OCI-LY7 (cell line): ENCODE data around the gene VAC14. TPM values are rescaled to one million over a fixed set of nuclear protein-coding genes. Genes with fewer than 3 reads are reported as not detected.

Experiments
- BruUV-seq: library from RNA; stranded (reverse); fragments of 400-500 nt; replicated peaks from 2 replicates; lab custom pipeline; 2021; lab: Mats Ljungman, UMichigan
- CTCF ChIA-PET: fragments of 300-600 bp; sonication (Branson Sonifier 250); formaldehyde crosslinking; loops from one replicate; lab custom pipeline; 2022; ENCODE audit warnings: antibody characterized with exemption; ENCODE audit not compliant: unreplicated experiment; lab: Charles Lee
- POLR2A ChIA-PET: fragments of 300-600 bp; sonication (Branson Sonifier 250); formaldehyde crosslinking; loops from one replicate; lab custom pipeline; 2022; ENCODE audit warnings: antibody characterized with exemption; lab: Charles Lee
- DNase-seq: peaks from one replicate; pipeline ENCODE4 v3.0.0-alpha.2; 2015; ENCODE audit warnings: low spot score
- H2AFZ ChIP-seq: fragments of 200-600 bp; sonication (generic), shearing (Covaris generic); 2 replicates; pipeline ENCODE4 v1.6.1; 2014; ENCODE audit warnings: mild to moderate bottlenecking, antibody characterized with exemption, low read length, moderate library complexity
- H3K27ac ChIP-seq: fragments of 200-600 bp; sonication (generic); 2 replicates; pipeline ENCODE4 v1.5.1; 2014; ENCODE audit warnings: mixed run types, low read depth, mild to moderate bottlenecking, moderate library complexity, low read length, inconsistent platforms; ENCODE audit not compliant: poor library complexity, severe bottlenecking
- H3K36me3 ChIP-seq: fragments of 200-600 bp; sonication (generic); 2 replicates; pipeline ENCODE4 v1.6.1; 2014; ENCODE audit warnings: mild to moderate bottlenecking, antibody characterized with exemption, low read length, moderate library complexity, mixed read lengths; ENCODE audit not compliant: insufficient read depth
- H3K4me1 ChIP-seq: fragments of 200-600 bp; sonication (generic); 2 replicates; pipeline ENCODE4 v1.5.1; 2014; ENCODE audit warnings: mild to moderate bottlenecking, low read length; ENCODE audit not compliant: insufficient read depth, poor library complexity, severe bottlenecking
- H3K4me2 ChIP-seq: fragments of 200-600 bp; sonication (generic); 2 replicates; pipeline ENCODE4 v1.6.1; 2014; ENCODE audit warnings: mild to moderate bottlenecking, low read length
- H3K4me3 ChIP-seq: fragments of 200-600 bp; sonication (generic); 2 replicates; pipeline ENCODE4 v1.5.1; 2014; ENCODE audit warnings: mild to moderate bottlenecking, low read depth, low read length; ENCODE audit not compliant: poor library complexity, severe bottlenecking
- H3K79me2 ChIP-seq: fragments of 200-600 bp; sonication (generic); 2 replicates; pipeline ENCODE4 v1.6.1; 2016; ENCODE audit warnings: low read depth, mild to moderate bottlenecking, low read length, moderate library complexity, mixed read lengths; ENCODE audit not compliant: insufficient read depth
- H3K9me2 ChIP-seq: fragments of 200-600 bp; sonication (generic); 2 replicates; pipeline ENCODE4 v1.6.1; 2016; ENCODE audit warnings: mild to moderate bottlenecking, low read length, mixed read lengths; ENCODE audit not compliant: insufficient read depth
- H3K9me3 ChIP-seq: fragments of 200-600 bp; sonication (generic); 2 replicates; pipeline ENCODE4 v1.6.1; 2014; ENCODE audit warnings: mild to moderate bottlenecking, mixed run types, low read length, mixed read lengths
- H4K20me1 ChIP-seq: fragments of 200-600 bp; sonication (generic); 2 replicates; pipeline ENCODE4 v1.6.1; 2014; ENCODE audit warnings: mild to moderate bottlenecking, antibody characterized with exemption, low read length, moderate library complexity, mixed read lengths; ENCODE audit not compliant: insufficient read depth
- EZH2phosphoT487 ChIP-seq: fragments of 200-600 bp; sonication (generic); IDR thresholded peaks from 2 replicates; pipeline ENCODE4 v1.6.1; 2018; ENCODE audit warnings: low read depth, borderline replicate concordance, mild to moderate bottlenecking, mixed run types, antibody characterized with exemption, low read length, moderate library complexity, mixed read lengths
- intact Hi-C: fragments of 100-400 bp; cut with micrococcal nuclease; formaldehyde crosslinking; loops from one replicate; pipeline ENCODE4 v1.10.0; 2022; ENCODE audit not compliant: unreplicated experiment
- total RNA-seq, 2 experiments: library from RNA; depleted of rRNA in 1 of 2; stranded (reverse); fragments of >200 nt in 1 of 2; shearing (Covaris generic) in 1 of 2; gene quantifications; 2 replicates each; pipeline ENCODE4 v1.2.3, GENCODE V29; 2014 to 2022
- TF ChIP-seq, protein P1 (sequence below): fragments of 200-600 bp; sonication (generic); conservative IDR thresholded peaks from 2 replicates; pipeline ENCODE4 v1.5.1; 2014; ENCODE audit warnings: mild to moderate bottlenecking, antibody characterized with exemption, low read length, moderate library complexity, mixed read lengths

VAC14 gene
- total RNA-seq, 2 experiments from 2014 or later = 37.6 to 43.1 TPM

DNA sequence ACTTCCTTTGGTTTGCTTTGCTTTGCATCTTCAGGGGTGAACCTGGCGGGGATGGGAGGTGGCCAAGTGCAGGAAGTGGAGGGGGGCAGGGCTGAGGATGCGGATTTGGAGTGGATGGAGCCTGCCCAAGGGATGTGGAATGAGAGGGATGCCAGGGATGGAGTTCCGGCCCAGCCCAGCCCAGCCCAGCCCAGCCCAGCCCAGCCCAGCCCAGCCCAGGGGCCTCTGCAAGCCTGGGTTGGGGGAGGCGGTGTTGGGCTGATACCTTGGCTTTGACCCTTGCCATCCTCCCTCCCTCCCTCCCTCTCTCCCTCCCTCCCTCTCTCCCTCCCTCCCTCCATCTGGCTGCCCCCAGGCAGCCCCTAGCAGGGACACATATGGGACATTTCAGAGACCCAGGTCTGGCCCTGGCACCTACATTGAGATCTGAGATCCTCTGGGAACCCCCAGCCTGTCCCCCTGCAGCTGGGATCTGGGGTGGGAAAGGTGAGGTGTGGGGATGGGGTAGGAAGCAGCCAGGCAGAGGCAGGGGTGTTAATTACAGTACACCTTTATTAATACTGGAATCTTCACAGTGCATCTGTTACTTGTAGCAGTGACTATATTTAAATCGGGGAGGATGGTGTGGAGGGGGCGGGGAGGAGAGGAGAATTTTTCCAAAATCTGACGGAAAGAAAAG lies 140.1 kb downstream of the VAC14 start:
- intact Hi-C loops = no loop called here
- no peaks in the 10 kb centered on the region for H4K20me1 ChIP-seq
- no TSS peak for BruUV-seq
- no peaks in the 10 kb centered on the region for H3K36me3 ChIP-seq
- H3K9me3 ChIP-seq = no peaks in the 10 kb centered on the region
- no peak overlapping the region for H3K27ac ChIP-seq
- CTCF ChIA-PET = no interaction called here
- DNase-seq = no peak
- POLR2A ChIA-PET = no interaction called here
- H2AFZ ChIP-seq = no peak overlapping the region
- no peaks in the 10 kb centered on the region for H3K4me1 ChIP-seq
- TF ChIP-seq, protein P1, sequence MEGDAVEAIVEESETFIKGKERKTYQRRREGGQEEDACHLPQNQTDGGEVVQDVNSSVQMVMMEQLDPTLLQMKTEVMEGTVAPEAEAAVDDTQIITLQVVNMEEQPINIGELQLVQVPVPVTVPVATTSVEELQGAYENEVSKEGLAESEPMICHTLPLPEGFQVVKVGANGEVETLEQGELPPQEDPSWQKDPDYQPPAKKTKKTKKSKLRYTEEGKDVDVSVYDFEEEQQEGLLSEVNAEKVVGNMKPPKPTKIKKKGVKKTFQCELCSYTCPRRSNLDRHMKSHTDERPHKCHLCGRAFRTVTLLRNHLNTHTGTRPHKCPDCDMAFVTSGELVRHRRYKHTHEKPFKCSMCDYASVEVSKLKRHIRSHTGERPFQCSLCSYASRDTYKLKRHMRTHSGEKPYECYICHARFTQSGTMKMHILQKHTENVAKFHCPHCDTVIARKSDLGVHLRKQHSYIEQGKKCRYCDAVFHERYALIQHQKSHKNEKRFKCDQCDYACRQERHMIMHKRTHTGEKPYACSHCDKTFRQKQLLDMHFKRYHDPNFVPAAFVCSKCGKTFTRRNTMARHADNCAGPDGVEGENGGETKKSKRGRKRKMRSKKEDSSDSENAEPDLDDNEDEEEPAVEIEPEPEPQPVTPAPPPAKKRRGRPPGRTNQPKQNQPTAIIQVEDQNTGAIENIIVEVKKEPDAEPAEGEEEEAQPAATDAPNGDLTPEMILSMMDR = no peak
- no peak for TF ChIP-seq EZH2phosphoT487
- no peak overlapping the region for H3K4me3 ChIP-seq
- no peak overlapping the region for H3K4me2 ChIP-seq
- no peaks in the 10 kb centered on the region for H3K79me2 ChIP-seq
- no peaks in the 10 kb centered on the region for H3K9me2 ChIP-seq

DNA sequence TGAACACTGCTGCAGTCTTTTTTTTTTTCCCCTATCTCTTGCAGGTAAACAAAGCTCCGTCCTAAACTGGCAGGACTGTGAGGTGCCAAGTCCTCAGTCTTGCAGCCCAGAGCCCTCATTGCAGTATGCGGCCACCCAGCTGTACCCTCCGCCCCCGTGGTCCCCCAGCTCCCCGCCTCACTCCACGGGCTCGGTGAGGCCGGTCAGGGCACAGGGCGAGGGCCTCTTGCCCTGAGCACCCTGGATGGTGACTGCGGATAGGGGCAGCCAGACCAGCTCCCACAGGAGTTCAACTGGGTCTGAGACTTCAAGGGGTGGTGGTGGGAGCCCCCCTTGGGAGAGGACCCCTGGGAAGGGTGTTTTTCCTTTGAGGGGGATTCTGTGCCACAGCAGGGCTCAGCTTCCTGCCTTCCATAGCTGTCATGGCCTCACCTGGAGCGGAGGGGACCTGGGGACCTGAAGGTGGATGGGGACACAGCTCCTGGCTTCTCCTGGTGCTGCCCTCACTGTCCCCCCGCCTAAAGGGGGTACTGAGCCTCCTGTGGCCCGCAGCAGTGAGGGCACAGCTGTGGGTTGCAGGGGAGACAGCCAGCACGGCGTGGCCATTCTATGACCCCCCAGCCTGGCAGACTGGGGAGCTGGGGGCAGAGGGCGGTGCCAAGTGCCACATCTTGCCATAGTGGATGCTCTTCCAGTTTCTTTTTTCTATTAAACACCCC lies 140.8 kb downstream of the VAC14 start:
- H3K9me3 ChIP-seq = no peaks in the 10 kb centered on the region
- no peaks in the 10 kb centered on the region for H3K9me2 ChIP-seq
- no peaks in the 10 kb centered on the region for H3K4me1 ChIP-seq
- H3K79me2 ChIP-seq = no peaks in the 10 kb centered on the region
- intact Hi-C loops = no loop called here
- no TSS peak for BruUV-seq
- POLR2A ChIA-PET = no interaction called here
- no peak overlapping the region for H3K4me3 ChIP-seq
- TF ChIP-seq, protein P1 = no peak
- TF ChIP-seq EZH2phosphoT487 = no peak
- no peaks in the 10 kb centered on the region for H3K36me3 ChIP-seq
- CTCF ChIA-PET = no interaction called here
- no peak overlapping the region for H3K27ac ChIP-seq
- no peaks in the 10 kb centered on the region for H4K20me1 ChIP-seq
- no peak overlapping the region for H3K4me2 ChIP-seq
- H2AFZ ChIP-seq = no peak overlapping the region
- DNase-seq = no peak

- H3K79me2 ChIP-seq = no peaks in the 10 kb centered on the region
- no TSS peak for BruUV-seq
- TF ChIP-seq, protein P1 = no peak
- TF ChIP-seq EZH2phosphoT487 = no peak
- H4K20me1 ChIP-seq = no peaks in the 10 kb centered on the region
- CTCF ChIA-PET = no interaction called here
- DNase-seq = no peak
- no peaks in the 10 kb centered on the region for H3K4me1 ChIP-seq
- no peak overlapping the region for H2AFZ ChIP-seq
- no peaks in the 10 kb centered on the region for H3K9me3 ChIP-seq
- no peaks in the 10 kb centered on the region for H3K36me3 ChIP-seq
- H3K4me2 ChIP-seq = no peak overlapping the region
- POLR2A ChIA-PET = no interaction called here
- H3K4me3 ChIP-seq = no peak overlapping the region
- no peaks in the 10 kb centered on the region for H3K9me2 ChIP-seq
- H3K27ac ChIP-seq = no peak overlapping the region
- intact Hi-C loops = no loop called here
Measured at GRCh38 chr16:70659546-70659945, 141.4 kb downstream of the VAC14 start.
